Testis (tissue), 3 donors: ENCODE measurements around the gene DNER. TPM values are rescaled to one million over a fixed set of nuclear protein-coding genes. Genes with fewer than 3 reads are reported as not detected.

ENCODE experiments used
- DNase-seq: peaks from one replicate; pipeline ENCODE4 v3.0.0-alpha.2; 2019
- H3K27ac ChIP-seq, 2 donors: fragments of 200-600 bp; sonication (generic); one replicate each; pipeline ENCODE4 v1.5.1; 2019
- H3K27me3 ChIP-seq: fragments of 200-600 bp; sonication (generic); one replicate; pipeline ENCODE4 v1.5.1; 2019
- H3K36me3 ChIP-seq: fragments of 200-600 bp; sonication (generic); one replicate; pipeline ENCODE4 v1.5.1; 2017; ENCODE audit warnings: low read depth; ENCODE audit errors: missing control alignments
- H3K4me1 ChIP-seq: fragments of 200-600 bp; sonication (generic); one replicate; pipeline ENCODE4 v1.5.1; 2019
- H3K4me3 ChIP-seq, 2 donors: fragments of 200-600 bp; sonication (generic); one replicate each; pipeline ENCODE4 v1.5.1; 2017 to 2019
- H3K9me3 ChIP-seq: fragments of 200-600 bp; sonication (generic); one replicate; pipeline ENCODE4 v1.5.1; 2017
- CTCF ChIP-seq, 3 experiments: fragments of 450-650 bp in 2 of 3; fragments of 200-600 bp in 1 of 3; sonication (generic) in 1 of 3; IDR thresholded peaks; one replicate each; pipeline ENCODE4 v1.5.1; 2016 to 2019; ENCODE audit warnings: antibody characterized with exemption in 3 of 3, mild to moderate bottlenecking in 2 of 3, moderate library complexity in 1 of 3
- POLR2A ChIP-seq: fragments of 450-650 bp; IDR thresholded peaks from one replicate; pipeline ENCODE4 v1.6.1; 2017; ENCODE audit warnings: antibody characterized with exemption, mild to moderate bottlenecking, moderate library complexity
- WGBS, 2 donors: methylation state at CpG; one replicate each; pipeline ENCODE4 v1.1.5; 2018; 5-methylcytosine and 5-hydroxymethylcytosine counted together
- intact Hi-C: fragments of 100-400 bp; cut with DNase I; formaldehyde crosslinking; loops from one replicate; pipeline ENCODE4 v1.15.1; 2023; ENCODE audit warnings: low total_unique reads
- polyA plus RNA-seq: library from polyadenylated mRNA; stranded (reverse); fragments of 350-450 nt; fragmentation: Illumina TruSeq; extraction: RNeasy Lipid Tissue Mini Kit (QIAGEN cat#74804); gene quantifications from one replicate; pipeline ENCODE4 v1.2.3, GENCODE V29; 2014; ENCODE audit warnings: low read depth, low replicate concordance; ENCODE audit not compliant: insufficient read depth
- total RNA-seq, 2 donors: library from RNA; depleted of rRNA; stranded (reverse); fragments of >200 nt; gene quantifications; one replicate each; pipeline ENCODE4 v1.2.3, GENCODE V29; 2016

The DNER gene
- total and polyA plus RNA-seq, 3 donors from 2014 or later = 2.0 to 4.8 (median 2.9) TPM

GRCh38 chr2:229688141-229688540 lies 26.2 kb downstream of the DNER start:
- no peak overlapping the region for H3K27ac ChIP-seq
- H3K9me3 ChIP-seq = no peaks in the 10 kb centered on the region
- 88 to 94% methylated on average over 6 to 7 of the region's 7 CpGs for WGBS, 2 donors
- no peak overlapping the region for H3K4me3 ChIP-seq
- no peak for DNase-seq
- H3K4me1 ChIP-seq = no peaks in the 10 kb centered on the region
- TF ChIP-seq POLR2A = no peak
- no peak for TF ChIP-seq CTCF (IDR thresholded peaks at IDR 0.05)
- intact Hi-C loops = no loop called here
- H3K27me3 ChIP-seq = no peaks in the 10 kb centered on the region
- no peaks in the 10 kb centered on the region for H3K36me3 ChIP-seq

- TF ChIP-seq POLR2A = no peak
- Histone ChIP-seq H3K4me3 (no peak overlapping the region), H3K36me3 (no peaks in the 10 kb centered on the region), H3K27me3 (no peaks in the 10 kb centered on the region), H3K4me1 (no peaks in the 10 kb centered on the region), H3K27ac (no peak overlapping the region), H3K9me3 (no peaks in the 10 kb centered on the region)
- intact Hi-C loops = no loop called here
- DNase-seq = no peak
- WGBS, 2 donors = 76 to 79% methylated on average over 6 of the region's 6 CpGs
Measured at GRCh38 chr2:229686122-229686919, 28.0 kb downstream of the DNER start.

- Histone ChIP-seq H3K4me3 (no peak overlapping the region), H3K27ac (no peak overlapping the region), H3K9me3 (no peaks in the 10 kb centered on the region), H3K36me3 (no peaks in the 10 kb centered on the region), H3K4me1 (no peaks in the 10 kb centered on the region), H3K27me3 (no peaks in the 10 kb centered on the region)
- no peak for TF ChIP-seq CTCF (IDR thresholded peaks at IDR 0.05)
- TF ChIP-seq POLR2A = no peak
- WGBS, 2 donors = 77 to 81% methylated on average over 6 of the region's 6 CpGs
- intact Hi-C loops = no loop called here
- DNase-seq = no peak
Measured at GRCh38 chr2:229684942-229685562, 29.3 kb downstream of the DNER start.

- 87 to 93% methylated on average over 4 of the region's 4 CpGs for WGBS, 2 donors
- no peak for DNase-seq
- Histone ChIP-seq H3K4me1 (no peaks in the 10 kb centered on the region), H3K27ac (no peak overlapping the region), H3K27me3 (no peaks in the 10 kb centered on the region), H3K9me3 (no peaks in the 10 kb centered on the region), H3K36me3 (no peaks in the 10 kb centered on the region), H3K4me3 (no peak overlapping the region)
- TF ChIP-seq POLR2A (no peak), CTCF (IDR thresholded peaks at IDR 0.05) (no peak)
- intact Hi-C loops = no loop called here
Measured at GRCh38 chr2:229679393-229680125, 34.8 kb downstream of the DNER start.

- Histone ChIP-seq H3K27ac (no peak overlapping the region), H3K9me3 (no peaks in the 10 kb centered on the region), H3K36me3 (no peaks in the 10 kb centered on the region), H3K4me1 (no peaks in the 10 kb centered on the region), H3K27me3 (no peaks in the 10 kb centered on the region), H3K4me3 (no peak overlapping the region)
- 54 to 57% methylated on average over 3 to 4 of the region's 4 CpGs for WGBS, 2 donors
- TF ChIP-seq POLR2A (no peak), CTCF (IDR thresholded peaks at IDR 0.05) (no peak)
- intact Hi-C loops = no loop called here
- DNase-seq = no peak
Measured at GRCh38 chr2:229675569-229675968, 38.8 kb downstream of the DNER start.
